GM12878 (cell line): Measurements from ENCODE around the gene NPAS2.

Source experiments
- BCL11A ChIP-seq: IDR thresholded peaks from 2 replicates; pipeline ENCODE4 v1.6.1; 2011; ENCODE audit warnings: low read depth, low read length
- DPF2 ChIP-seq: fragments of 450-650 bp; IDR thresholded peaks from 2 replicates; pipeline ENCODE4 v1.6.1; 2017; ENCODE audit warnings: mild to moderate bottlenecking
- NR2C2 ChIP-seq: IDR thresholded peaks from 2 replicates; pipeline ENCODE4 v1.6.1; 2011; ENCODE audit warnings: borderline replicate concordance, low read depth; ENCODE audit not compliant: control insufficient read depth, insufficient read length
- TF ChIP-seq, protein P1 (sequence below), 3 experiments: IDR thresholded peaks in 2 of 3; conservative IDR thresholded peaks in 1 of 3; 2 replicates each; pipeline ENCODE4 v1.5.1; 2011; ENCODE audit warnings: low read depth in 3 of 3, low read length in 3 of 3, mild to moderate bottlenecking in 3 of 3, control low read depth in 2 of 3, moderate library complexity in 2 of 3, inconsistent platforms in 1 of 3, mixed read lengths in 1 of 3; ENCODE audit not compliant: control insufficient read depth in 2 of 3, insufficient read depth in 1 of 3; ENCODE audit errors: extremely low read depth in 1 of 3

DNA sequence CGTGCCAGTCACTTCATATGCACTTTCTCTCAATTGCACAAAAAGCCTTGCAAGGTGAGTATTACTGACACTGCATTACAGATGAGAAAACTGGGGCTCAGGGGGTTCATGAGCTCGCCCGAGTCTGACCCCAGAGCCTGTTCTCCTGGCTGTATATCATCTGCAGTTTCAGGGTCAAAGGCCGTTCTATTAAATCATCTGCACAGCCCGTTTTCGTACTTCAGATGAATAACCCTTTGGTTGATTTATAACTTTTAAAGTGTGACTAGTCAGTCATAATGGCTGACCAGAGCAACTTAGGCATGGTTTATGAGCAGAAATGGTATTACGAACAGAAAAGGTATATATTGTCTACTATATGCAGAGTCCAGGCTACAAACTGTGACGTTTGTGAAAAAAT, 35.3 kb upstream of the NPAS2 start:
- TF ChIP-seq NR2C2: no peak
- TF ChIP-seq, protein P1, sequence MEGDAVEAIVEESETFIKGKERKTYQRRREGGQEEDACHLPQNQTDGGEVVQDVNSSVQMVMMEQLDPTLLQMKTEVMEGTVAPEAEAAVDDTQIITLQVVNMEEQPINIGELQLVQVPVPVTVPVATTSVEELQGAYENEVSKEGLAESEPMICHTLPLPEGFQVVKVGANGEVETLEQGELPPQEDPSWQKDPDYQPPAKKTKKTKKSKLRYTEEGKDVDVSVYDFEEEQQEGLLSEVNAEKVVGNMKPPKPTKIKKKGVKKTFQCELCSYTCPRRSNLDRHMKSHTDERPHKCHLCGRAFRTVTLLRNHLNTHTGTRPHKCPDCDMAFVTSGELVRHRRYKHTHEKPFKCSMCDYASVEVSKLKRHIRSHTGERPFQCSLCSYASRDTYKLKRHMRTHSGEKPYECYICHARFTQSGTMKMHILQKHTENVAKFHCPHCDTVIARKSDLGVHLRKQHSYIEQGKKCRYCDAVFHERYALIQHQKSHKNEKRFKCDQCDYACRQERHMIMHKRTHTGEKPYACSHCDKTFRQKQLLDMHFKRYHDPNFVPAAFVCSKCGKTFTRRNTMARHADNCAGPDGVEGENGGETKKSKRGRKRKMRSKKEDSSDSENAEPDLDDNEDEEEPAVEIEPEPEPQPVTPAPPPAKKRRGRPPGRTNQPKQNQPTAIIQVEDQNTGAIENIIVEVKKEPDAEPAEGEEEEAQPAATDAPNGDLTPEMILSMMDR (IDR thresholded peaks at IDR 0.05 in 2 of 3, conservative IDR thresholded peaks at IDR 0.05 in 1 of 3; ENCODE audit: control insufficient read depth in 2 of 3, extremely low read depth in 1 of 3, insufficient read depth in 1 of 3, low read depth in 3 of 3, low read length in 3 of 3): no peak
- no peak for TF ChIP-seq DPF2
- TF ChIP-seq BCL11A: no peak
